Measurements from ENCODE around the gene PROKR2.

DNA sequence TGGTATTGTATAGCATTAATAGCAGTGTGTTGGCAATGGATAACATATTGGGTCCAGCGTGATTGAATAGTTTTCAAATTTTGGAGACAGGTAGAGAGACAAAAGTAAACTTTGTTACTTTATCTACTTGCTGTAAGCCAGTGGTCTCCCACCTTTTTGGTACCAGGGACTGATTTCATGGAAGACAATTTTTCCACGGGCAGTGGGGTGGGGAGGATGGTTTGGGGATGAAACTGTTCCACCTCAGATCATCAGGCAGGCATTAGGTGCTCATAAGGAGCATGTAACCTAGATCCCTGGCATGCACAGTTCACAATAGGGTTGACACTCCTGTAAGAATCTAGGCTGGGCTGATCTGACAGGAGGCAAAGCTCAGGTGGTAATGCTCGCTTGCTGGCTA, 14.6 kb upstream of the PROKR2 start:
- TF ChIP-seq, protein P1, sequence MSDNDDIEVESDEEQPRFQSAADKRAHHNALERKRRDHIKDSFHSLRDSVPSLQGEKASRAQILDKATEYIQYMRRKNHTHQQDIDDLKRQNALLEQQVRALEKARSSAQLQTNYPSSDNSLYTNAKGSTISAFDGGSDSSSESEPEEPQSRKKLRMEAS (IDR thresholded peaks at IDR 0.05): no peak
- TF ChIP-seq, protein P2, sequence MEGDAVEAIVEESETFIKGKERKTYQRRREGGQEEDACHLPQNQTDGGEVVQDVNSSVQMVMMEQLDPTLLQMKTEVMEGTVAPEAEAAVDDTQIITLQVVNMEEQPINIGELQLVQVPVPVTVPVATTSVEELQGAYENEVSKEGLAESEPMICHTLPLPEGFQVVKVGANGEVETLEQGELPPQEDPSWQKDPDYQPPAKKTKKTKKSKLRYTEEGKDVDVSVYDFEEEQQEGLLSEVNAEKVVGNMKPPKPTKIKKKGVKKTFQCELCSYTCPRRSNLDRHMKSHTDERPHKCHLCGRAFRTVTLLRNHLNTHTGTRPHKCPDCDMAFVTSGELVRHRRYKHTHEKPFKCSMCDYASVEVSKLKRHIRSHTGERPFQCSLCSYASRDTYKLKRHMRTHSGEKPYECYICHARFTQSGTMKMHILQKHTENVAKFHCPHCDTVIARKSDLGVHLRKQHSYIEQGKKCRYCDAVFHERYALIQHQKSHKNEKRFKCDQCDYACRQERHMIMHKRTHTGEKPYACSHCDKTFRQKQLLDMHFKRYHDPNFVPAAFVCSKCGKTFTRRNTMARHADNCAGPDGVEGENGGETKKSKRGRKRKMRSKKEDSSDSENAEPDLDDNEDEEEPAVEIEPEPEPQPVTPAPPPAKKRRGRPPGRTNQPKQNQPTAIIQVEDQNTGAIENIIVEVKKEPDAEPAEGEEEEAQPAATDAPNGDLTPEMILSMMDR (IDR thresholded peaks at IDR 0.05): no peak
- TF ChIP-seq KDM1A (IDR thresholded peaks at IDR 0.05; ENCODE audit: low read depth) (no peak), RFX5 (IDR thresholded peaks at IDR 0.05) (no peak), EP300 (IDR thresholded peaks at IDR 0.05) (no peak), MYC (IDR thresholded peaks at IDR 0.05; ENCODE audit: borderline replicate concordance, low read length) (no peak), EHMT2 (IDR thresholded peaks at IDR 0.05; ENCODE audit: low read depth) (no peak), HDAC2 (IDR thresholded peaks at IDR 0.05) (no peak), RAD21 (conservative IDR thresholded peaks at IDR 0.05 in 1 of 2, IDR thresholded peaks at IDR 0.05 in 1 of 2) (no peak), SMC3 (IDR thresholded peaks at IDR 0.05) (no peak), POLR2A (IDR thresholded peaks at IDR 0.05; ENCODE audit: low read length) (no peak), CEBPB (IDR thresholded peaks at IDR 0.05) (no peak)
- TF ChIP-seq, protein P3, sequence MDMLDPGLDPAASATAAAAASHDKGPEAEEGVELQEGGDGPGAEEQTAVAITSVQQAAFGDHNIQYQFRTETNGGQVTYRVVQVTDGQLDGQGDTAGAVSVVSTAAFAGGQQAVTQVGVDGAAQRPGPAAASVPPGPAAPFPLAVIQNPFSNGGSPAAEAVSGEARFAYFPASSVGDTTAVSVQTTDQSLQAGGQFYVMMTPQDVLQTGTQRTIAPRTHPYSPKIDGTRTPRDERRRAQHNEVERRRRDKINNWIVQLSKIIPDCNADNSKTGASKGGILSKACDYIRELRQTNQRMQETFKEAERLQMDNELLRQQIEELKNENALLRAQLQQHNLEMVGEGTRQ (IDR thresholded peaks at IDR 0.05): no peak
- TF ChIP-seq, protein P4, sequence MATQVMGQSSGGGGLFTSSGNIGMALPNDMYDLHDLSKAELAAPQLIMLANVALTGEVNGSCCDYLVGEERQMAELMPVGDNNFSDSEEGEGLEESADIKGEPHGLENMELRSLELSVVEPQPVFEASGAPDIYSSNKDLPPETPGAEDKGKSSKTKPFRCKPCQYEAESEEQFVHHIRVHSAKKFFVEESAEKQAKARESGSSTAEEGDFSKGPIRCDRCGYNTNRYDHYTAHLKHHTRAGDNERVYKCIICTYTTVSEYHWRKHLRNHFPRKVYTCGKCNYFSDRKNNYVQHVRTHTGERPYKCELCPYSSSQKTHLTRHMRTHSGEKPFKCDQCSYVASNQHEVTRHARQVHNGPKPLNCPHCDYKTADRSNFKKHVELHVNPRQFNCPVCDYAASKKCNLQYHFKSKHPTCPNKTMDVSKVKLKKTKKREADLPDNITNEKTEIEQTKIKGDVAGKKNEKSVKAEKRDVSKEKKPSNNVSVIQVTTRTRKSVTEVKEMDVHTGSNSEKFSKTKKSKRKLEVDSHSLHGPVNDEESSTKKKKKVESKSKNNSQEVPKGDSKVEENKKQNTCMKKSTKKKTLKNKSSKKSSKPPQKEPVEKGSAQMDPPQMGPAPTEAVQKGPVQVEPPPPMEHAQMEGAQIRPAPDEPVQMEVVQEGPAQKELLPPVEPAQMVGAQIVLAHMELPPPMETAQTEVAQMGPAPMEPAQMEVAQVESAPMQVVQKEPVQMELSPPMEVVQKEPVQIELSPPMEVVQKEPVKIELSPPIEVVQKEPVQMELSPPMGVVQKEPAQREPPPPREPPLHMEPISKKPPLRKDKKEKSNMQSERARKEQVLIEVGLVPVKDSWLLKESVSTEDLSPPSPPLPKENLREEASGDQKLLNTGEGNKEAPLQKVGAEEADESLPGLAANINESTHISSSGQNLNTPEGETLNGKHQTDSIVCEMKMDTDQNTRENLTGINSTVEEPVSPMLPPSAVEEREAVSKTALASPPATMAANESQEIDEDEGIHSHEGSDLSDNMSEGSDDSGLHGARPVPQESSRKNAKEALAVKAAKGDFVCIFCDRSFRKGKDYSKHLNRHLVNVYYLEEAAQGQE (IDR thresholded peaks at IDR 0.05): no peak
